Spleen (tissue), 7 donors: Measurements from ENCODE around the gene LGR6.

Experiments
- POLR2AphosphoS5 ChIP-seq, 3 donors: sonication (generic); formaldehyde crosslinking; IDR thresholded peaks; one replicate each; pipeline ENCODE4 v1.5.1; 2017; ENCODE audit warnings: antibody characterized with exemption in 3 of 3
- TF ChIP-seq, protein P1 (sequence below), 11 experiments: fragments of 200-600 bp in 7 of 11; fragments of 450-650 bp in 4 of 11; sonication (generic) in 4 of 11; IDR thresholded peaks in 8 of 11; conservative IDR thresholded peaks in 3 of 11; 1 replicate in 7 of 11; 2 replicates in 4 of 11; pipeline versions ENCODE4 v1.4.0 to v1.8.0; 2016 to 2021; ENCODE audit warnings: antibody characterized with exemption in 11 of 11, inconsistent platforms in 4 of 11, mild to moderate bottlenecking in 1 of 11
- donor health status: DM: no; HTN: no; CAD: no; lungs with moderate emphysema.
- donor health status: DM: no; HTN: no; CAD: no.
- donor health status: DM: no; HTN: no; CAD: no.

DNA sequence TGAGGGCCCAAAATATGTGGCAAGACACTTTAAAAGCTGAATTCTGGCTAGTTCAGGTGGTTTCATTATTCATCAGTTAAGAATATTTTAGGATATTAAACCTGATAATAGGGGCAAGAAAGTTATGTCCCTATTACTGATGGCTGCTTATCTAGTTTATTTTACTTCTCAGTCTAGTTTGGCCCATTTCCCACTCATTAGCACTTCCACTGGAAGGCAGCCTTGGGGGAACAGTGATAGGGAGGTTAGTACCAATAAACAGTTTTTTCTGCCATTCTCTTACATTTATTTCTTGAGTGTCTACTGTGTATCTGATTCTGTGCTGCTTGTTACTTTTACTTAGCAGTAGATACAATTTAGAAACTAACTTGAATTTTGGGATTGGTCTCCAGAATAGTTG lies 163.9 kb downstream of the LGR6 start:
- TF ChIP-seq, protein P1, sequence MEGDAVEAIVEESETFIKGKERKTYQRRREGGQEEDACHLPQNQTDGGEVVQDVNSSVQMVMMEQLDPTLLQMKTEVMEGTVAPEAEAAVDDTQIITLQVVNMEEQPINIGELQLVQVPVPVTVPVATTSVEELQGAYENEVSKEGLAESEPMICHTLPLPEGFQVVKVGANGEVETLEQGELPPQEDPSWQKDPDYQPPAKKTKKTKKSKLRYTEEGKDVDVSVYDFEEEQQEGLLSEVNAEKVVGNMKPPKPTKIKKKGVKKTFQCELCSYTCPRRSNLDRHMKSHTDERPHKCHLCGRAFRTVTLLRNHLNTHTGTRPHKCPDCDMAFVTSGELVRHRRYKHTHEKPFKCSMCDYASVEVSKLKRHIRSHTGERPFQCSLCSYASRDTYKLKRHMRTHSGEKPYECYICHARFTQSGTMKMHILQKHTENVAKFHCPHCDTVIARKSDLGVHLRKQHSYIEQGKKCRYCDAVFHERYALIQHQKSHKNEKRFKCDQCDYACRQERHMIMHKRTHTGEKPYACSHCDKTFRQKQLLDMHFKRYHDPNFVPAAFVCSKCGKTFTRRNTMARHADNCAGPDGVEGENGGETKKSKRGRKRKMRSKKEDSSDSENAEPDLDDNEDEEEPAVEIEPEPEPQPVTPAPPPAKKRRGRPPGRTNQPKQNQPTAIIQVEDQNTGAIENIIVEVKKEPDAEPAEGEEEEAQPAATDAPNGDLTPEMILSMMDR (IDR thresholded peaks at IDR 0.05 in 8 of 11, conservative IDR thresholded peaks at IDR 0.05 in 3 of 11): no peak
- TF ChIP-seq POLR2AphosphoS5 (IDR thresholded peaks at IDR 0.05): no peak
